Measurements from ENCODE around the gene TAF10. TPM values are rescaled to one million over a fixed set of nuclear protein-coding genes. Genes with fewer than 3 reads are reported as not detected.

The TAF10 gene
- polyA plus RNA-seq, 1 of the 3 experiments (the other 2 are of a cell fraction): 213 TPM

DNA sequence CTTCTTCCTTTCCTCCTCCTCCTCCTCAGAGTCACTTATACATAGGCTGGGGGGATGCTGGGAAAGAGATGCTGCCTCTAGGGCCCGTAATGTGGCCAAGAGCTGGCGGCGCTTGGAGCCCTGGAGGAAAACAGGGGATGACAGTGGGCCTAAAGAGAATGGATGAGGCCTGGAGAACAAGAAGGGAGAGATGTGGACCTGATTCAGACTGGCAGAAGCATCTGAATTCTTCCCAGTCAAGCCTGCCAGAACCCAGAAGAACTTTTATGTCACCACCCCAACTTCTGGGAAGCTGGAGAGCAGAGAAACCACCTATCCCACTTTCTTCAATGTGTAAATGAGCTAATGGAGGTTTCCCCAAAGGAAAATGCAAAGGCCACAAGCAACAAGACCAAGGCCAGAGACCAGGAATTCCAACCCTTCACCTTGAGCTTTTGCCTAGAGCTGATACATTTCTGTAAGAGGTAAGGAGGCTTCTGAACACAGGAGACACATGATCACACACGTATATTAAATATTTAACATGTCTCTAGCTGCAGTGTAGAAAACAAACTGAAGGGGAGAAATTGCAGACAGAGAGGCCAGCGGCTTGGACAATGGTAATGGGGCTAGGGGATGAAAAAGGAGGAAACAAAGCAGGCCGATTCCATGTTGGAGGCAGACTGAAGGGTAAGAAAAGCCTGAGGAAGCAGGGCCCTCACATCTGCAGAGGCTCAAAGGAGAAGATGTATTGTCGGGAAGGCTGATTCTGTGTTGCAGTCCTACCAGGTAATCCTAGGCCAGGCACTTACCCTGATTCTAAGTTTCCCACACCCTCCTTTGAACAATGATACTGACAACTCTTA, 9.7 kb downstream of the TAF10 start (continued):
- no peak for TF ChIP-seq ZBTB33 (IDR thresholded peaks at IDR 0.05; ENCODE audit: borderline replicate concordance, low read depth)

- DNase-seq: no peak
Observed at GRCh38 chr11:6601041-6601461, 11.0 kb downstream of the TAF10 start.

More at GRCh38 chr11:6601041-6601461, 11.0 kb downstream of the TAF10 start:
- no peaks in the 10 kb centered on the region for H3K9me3 ChIP-seq
- POLR2A ChIA-PET: no interaction called here
- TF ChIP-seq MXI1 (IDR thresholded peaks at IDR 0.05; ENCODE audit: low read depth, low read length) (no peak), POLR2AphosphoS5 (IDR thresholded peaks at IDR 0.05; ENCODE audit: low read depth, low read length) (no peak), RXRA (IDR thresholded peaks at IDR 0.05; ENCODE audit: borderline replicate concordance, low read depth) (no peak), ZBTB33 (IDR thresholded peaks at IDR 0.05; ENCODE audit: borderline replicate concordance, low read depth) (no peak), TEAD4 (IDR thresholded peaks at IDR 0.05; ENCODE audit: borderline replicate concordance, insufficient read depth) (no peak), RFX5 (IDR thresholded peaks at IDR 0.05; ENCODE audit: low read length) (no peak), EP300 (IDR thresholded peaks at IDR 0.05; ENCODE audit: borderline replicate concordance in 1 of 2, low read depth in 1 of 2, low read length in 1 of 2) (no peak), SIN3A (IDR thresholded peaks at IDR 0.05; ENCODE audit: borderline replicate concordance, low read depth, low read length) (no peak), USF1 (IDR thresholded peaks at IDR 0.05; ENCODE audit: borderline replicate concordance, low read depth) (no peak), EZH2phosphoT487 (IDR thresholded peaks at IDR 0.05; ENCODE audit: borderline replicate concordance, low read depth) (no peak), GATA2 (CRISPR knock-in tag; IDR thresholded peaks at IDR 0.05) (no peak), MEF2A (IDR thresholded peaks at IDR 0.05; ENCODE audit: borderline replicate concordance, low read depth) (no peak), FOSL2 (IDR thresholded peaks at IDR 0.05; ENCODE audit: borderline replicate concordance, low read depth) (no peak), SMC3 (IDR thresholded peaks at IDR 0.05; ENCODE audit: low read depth, low read length) (no peak)
- TF ChIP-seq, protein P1, sequence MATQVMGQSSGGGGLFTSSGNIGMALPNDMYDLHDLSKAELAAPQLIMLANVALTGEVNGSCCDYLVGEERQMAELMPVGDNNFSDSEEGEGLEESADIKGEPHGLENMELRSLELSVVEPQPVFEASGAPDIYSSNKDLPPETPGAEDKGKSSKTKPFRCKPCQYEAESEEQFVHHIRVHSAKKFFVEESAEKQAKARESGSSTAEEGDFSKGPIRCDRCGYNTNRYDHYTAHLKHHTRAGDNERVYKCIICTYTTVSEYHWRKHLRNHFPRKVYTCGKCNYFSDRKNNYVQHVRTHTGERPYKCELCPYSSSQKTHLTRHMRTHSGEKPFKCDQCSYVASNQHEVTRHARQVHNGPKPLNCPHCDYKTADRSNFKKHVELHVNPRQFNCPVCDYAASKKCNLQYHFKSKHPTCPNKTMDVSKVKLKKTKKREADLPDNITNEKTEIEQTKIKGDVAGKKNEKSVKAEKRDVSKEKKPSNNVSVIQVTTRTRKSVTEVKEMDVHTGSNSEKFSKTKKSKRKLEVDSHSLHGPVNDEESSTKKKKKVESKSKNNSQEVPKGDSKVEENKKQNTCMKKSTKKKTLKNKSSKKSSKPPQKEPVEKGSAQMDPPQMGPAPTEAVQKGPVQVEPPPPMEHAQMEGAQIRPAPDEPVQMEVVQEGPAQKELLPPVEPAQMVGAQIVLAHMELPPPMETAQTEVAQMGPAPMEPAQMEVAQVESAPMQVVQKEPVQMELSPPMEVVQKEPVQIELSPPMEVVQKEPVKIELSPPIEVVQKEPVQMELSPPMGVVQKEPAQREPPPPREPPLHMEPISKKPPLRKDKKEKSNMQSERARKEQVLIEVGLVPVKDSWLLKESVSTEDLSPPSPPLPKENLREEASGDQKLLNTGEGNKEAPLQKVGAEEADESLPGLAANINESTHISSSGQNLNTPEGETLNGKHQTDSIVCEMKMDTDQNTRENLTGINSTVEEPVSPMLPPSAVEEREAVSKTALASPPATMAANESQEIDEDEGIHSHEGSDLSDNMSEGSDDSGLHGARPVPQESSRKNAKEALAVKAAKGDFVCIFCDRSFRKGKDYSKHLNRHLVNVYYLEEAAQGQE (IDR thresholded peaks at IDR 0.05; ENCODE audit: low read depth, low read length): no peak
- peaks cover 80% of the 10 kb centered on the region for H3K79me2 ChIP-seq (ENCODE audit: insufficient read depth)
- H3K27me3 ChIP-seq (ENCODE audit: insufficient read depth): no peaks in the 10 kb centered on the region
- H3K4me1 ChIP-seq (ENCODE audit: control insufficient read depth in 1 of 2, insufficient read depth in 2 of 2, low read depth in 1 of 2, low read length in 1 of 2): peaks cover 6 to 21% of the 10 kb centered on the region in 2 experiments; a peak in 2 of 4 replicates
- H3K9ac ChIP-seq: no peak overlapping the region
- CTCF ChIA-PET: no interaction called here
- no peaks in the 10 kb centered on the region for H4K20me1 ChIP-seq (ENCODE audit: insufficient read depth)
- H3K4me3 ChIP-seq (ENCODE audit: low read depth in 2 of 2, low read length in 1 of 2): no peak overlapping the region
- H3K27ac ChIP-seq (ENCODE audit: low read depth in 2 of 2, low read length in 1 of 2): no peak overlapping the region
- 93% methylated on average over 12 of the region's 13 CpGs for WGBS (ENCODE audit: low lambda C conversion rate)
- H3F3A ChIP-seq (replicated peaks; ENCODE audit: insufficient read depth): peaks cover 13% of the 10 kb centered on the region
- peaks cover 22 to 53% of the 10 kb centered on the region in 2 experiments for H3K36me3 ChIP-seq (replicated peaks in 1 of 2; ENCODE audit: control insufficient read depth in 1 of 2, insufficient read depth in 2 of 2, low read length in 1 of 2)
- no peak overlapping the region for H3K4me2 ChIP-seq
- H2AFZ ChIP-seq (ENCODE audit: low read depth): no peak overlapping the region
- no peaks in the 10 kb centered on the region for H3K9me2 ChIP-seq

All from SK-N-SH (cell line).